Thymus (tissue), 11 donors: ENCODE results near the gene F3. TPM values are rescaled to one million over a fixed set of nuclear protein-coding genes. Genes with fewer than 3 reads are reported as not detected.

Experiments
- DNase-seq, 9 donors: peaks; one replicate each; pipeline ENCODE4 v3.0.0-alpha.2; 2013; ENCODE audit warnings: low spot score in 9 of 9, low read depth in 6 of 9, missing footprints in 1 of 9
- H3K27ac ChIP-seq, 2 donors: one replicate each; pipeline ENCODE4 v1.5.1; 2013; ENCODE audit warnings: control low read depth in 1 of 2, low read depth in 1 of 2, low read length in 1 of 2, mild to moderate bottlenecking in 1 of 2, moderate library complexity in 1 of 2
- H3K27me3 ChIP-seq, 2 donors: one replicate each; pipeline ENCODE4 v1.5.1; 2013; ENCODE audit warnings: low read length in 1 of 2; ENCODE audit not compliant: control insufficient read depth in 2 of 2, insufficient read depth in 1 of 2
- H3K36me3 ChIP-seq, 2 donors: one replicate each; pipeline ENCODE4 v1.5.1; 2013; ENCODE audit warnings: low read length in 1 of 2, mild to moderate bottlenecking in 1 of 2, moderate library complexity in 1 of 2; ENCODE audit not compliant: control insufficient read depth in 2 of 2, insufficient read depth in 2 of 2
- H3K4me1 ChIP-seq, 2 donors: one replicate each; pipeline ENCODE4 v1.5.1; 2013; ENCODE audit warnings: low read length in 2 of 2; ENCODE audit not compliant: control insufficient read depth in 2 of 2, insufficient read depth in 2 of 2
- H3K4me3 ChIP-seq, 2 donors: one replicate each; pipeline ENCODE4 v1.5.1; 2013; ENCODE audit warnings: low read length in 2 of 2, control low read depth in 1 of 2, mild to moderate bottlenecking in 1 of 2
- H3K9me3 ChIP-seq, 2 donors: one replicate each; pipeline ENCODE4 v1.5.1; 2013; ENCODE audit warnings: low read length in 1 of 2, mild to moderate bottlenecking in 1 of 2; ENCODE audit not compliant: control insufficient read depth in 2 of 2, insufficient read depth in 1 of 2
- WGBS: extraction: QIAGEN DNeasy Blood & Tissue Kit; methylation state at CpG from one replicate; pipeline ENCODE4 v1.1.7; 2013; 5-methylcytosine and 5-hydroxymethylcytosine counted together
- polyA plus RNA-seq: library from polyadenylated mRNA; stranded (reverse); fragments of 200-250 nt; gene quantifications from one replicate; pipeline ENCODE4 v1.2.3, GENCODE V29; 2013
- total RNA-seq: library from RNA; stranded (reverse); fragments of 120-200 nt; gene quantifications from one replicate; pipeline ENCODE4 v1.2.4, GENCODE V29; 2013
- donor health status: healthy.

F3 gene
- total and polyA plus RNA-seq, 2 donors: 0.61 to 141 TPM

- peaks cover 25 to 40% of the 10 kb centered on the region in 2 donors for H3K27me3 ChIP-seq
- no peak for DNase-seq
- 96% methylated on average over 4 of the region's 4 CpGs for WGBS
- no peak overlapping the region for H3K27ac ChIP-seq
- H3K9me3 ChIP-seq: no peaks in the 10 kb centered on the region
- no peaks in the 10 kb centered on the region for H3K36me3 ChIP-seq
- peaks cover 3 to 13% of the 10 kb centered on the region in 2 donors for H3K4me1 ChIP-seq
- H3K4me3 ChIP-seq: no peak overlapping the region
Measured at GRCh38 chr1:94544706-94545490, 3.3 kb upstream of the F3 start.

- Histone ChIP-seq H3K4me3 (no peak overlapping the region), H3K27ac (no peak overlapping the region), H3K4me1 (peaks cover 3 to 13% of the 10 kb centered on the region in 2 donors), H3K27me3 (peaks cover 26 to 48% of the 10 kb centered on the region in 2 donors), H3K9me3 (no peaks in the 10 kb centered on the region), H3K36me3 (no peaks in the 10 kb centered on the region)
- WGBS: 97% methylated on average over 4 of the region's 4 CpGs
- DNase-seq: no peak
Measured at GRCh38 chr1:94543893-94544635, 2.5 kb upstream of the F3 start.

- peaks cover 3 to 13% of the 10 kb centered on the region in 2 donors for H3K4me1 ChIP-seq
- no peaks in the 10 kb centered on the region for H3K9me3 ChIP-seq
- H3K36me3 ChIP-seq: no peaks in the 10 kb centered on the region
- no peak for DNase-seq
- 3% methylated on average over 1 of the region's 1 CpG for WGBS
- peaks cover 28 to 57% of the 10 kb centered on the region in 2 donors for H3K27me3 ChIP-seq
- no peak overlapping the region for H3K4me3 ChIP-seq
- no peak overlapping the region for H3K27ac ChIP-seq
Measured at GRCh38 chr1:94543001-94543400, 1.4 kb upstream of the F3 start.

- H3K4me3 ChIP-seq: peak overlapping the region; percentile 35 to 56
- H3K27me3 ChIP-seq: peaks cover 28 to 60% of the 10 kb centered on the region in 2 donors
- no peaks in the 10 kb centered on the region for H3K9me3 ChIP-seq
- 3% methylated on average over 26 of the region's 26 CpGs for WGBS
- peaks cover 3 to 13% of the 10 kb centered on the region in 2 donors for H3K4me1 ChIP-seq
- no peak for DNase-seq
- peak overlapping the region in 1 of 2 donors; percentile 84 for H3K27ac ChIP-seq
- no peaks in the 10 kb centered on the region for H3K36me3 ChIP-seq
Measured at GRCh38 chr1:94542088-94542870, 720 bp upstream of the F3 start.

GRCh38 chr1:94540440-94541245 is 916 bp downstream of the F3 start:
- H3K9me3 ChIP-seq: no peaks in the 10 kb centered on the region
- no peaks in the 10 kb centered on the region for H3K36me3 ChIP-seq
- H3K27me3 ChIP-seq: peaks cover 28 to 62% of the 10 kb centered on the region in 2 donors
- no peak for DNase-seq
- peak overlapping the region; percentile 29 to 56 for H3K4me3 ChIP-seq
- H3K27ac ChIP-seq: no peak overlapping the region
- peaks cover 3 to 13% of the 10 kb centered on the region in 2 donors for H3K4me1 ChIP-seq
- WGBS: 60% methylated on average over 23 of the region's 23 CpGs

GRCh38 chr1:94539496-94539895 is 2.1 kb downstream of the F3 start:
- WGBS: 97% methylated on average over 3 of the region's 3 CpGs

GRCh38 chr1:94538243-94538827 is 3.2 kb downstream of the F3 start:
- peaks cover 26 to 55% of the 10 kb centered on the region in 2 donors for H3K27me3 ChIP-seq
- peaks cover 3 to 13% of the 10 kb centered on the region in 2 donors for H3K4me1 ChIP-seq
- H3K27ac ChIP-seq: no peak overlapping the region
- no peaks in the 10 kb centered on the region for H3K36me3 ChIP-seq
- H3K9me3 ChIP-seq: no peaks in the 10 kb centered on the region
- H3K4me3 ChIP-seq: no peak overlapping the region
- WGBS: 95% methylated on average over 6 of the region's 6 CpGs
- DNase-seq: no peak

More at GRCh38 chr1:94539496-94539895, 2.1 kb downstream of the F3 start:
- Histone ChIP-seq H3K27ac (no peak overlapping the region), H3K4me3 (no peak overlapping the region), H3K9me3 (no peaks in the 10 kb centered on the region), H3K4me1 (peaks cover 3 to 13% of the 10 kb centered on the region in 2 donors), H3K36me3 (no peaks in the 10 kb centered on the region), H3K27me3 (peaks cover 26 to 60% of the 10 kb centered on the region in 2 donors)
- DNase-seq: no peak

- no peak for DNase-seq
- no peak overlapping the region for H3K27ac ChIP-seq
- 89% methylated on average over 6 of the region's 6 CpGs for WGBS
- no peaks in the 10 kb centered on the region for H3K36me3 ChIP-seq
- H3K4me3 ChIP-seq: no peak overlapping the region
- H3K4me1 ChIP-seq: peaks cover 3 to 11% of the 10 kb centered on the region in 2 donors
- peaks cover 20 to 47% of the 10 kb centered on the region in 2 donors for H3K27me3 ChIP-seq
- H3K9me3 ChIP-seq: no peaks in the 10 kb centered on the region
Measured at GRCh38 chr1:94537254-94537653, 4.3 kb downstream of the F3 start.
